DMS 273 treated with DMSO at 0.1 percent for 48 hours (cell line): ENCODE results near the gene ISG20.
"Not testable (repeated sequence)": the region's sequence is repeated elsewhere in the genome, so short reads cannot be mapped to it uniquely, and the experiment has no call there.

ENCODE experiments used
- DNase-seq: peaks from one replicate; lab custom pipeline; 2025; lab: John Stamatoyannopoulos, UW

ISG20 gene

GRCh38 chr15:88637436-88637835, 1.4 kb upstream of the ISG20 start:
- DNase-seq: no peak

- no peak for DNase-seq
Measured at GRCh38 chr15:88637841-88638625, 783 bp upstream of the ISG20 start.

DNA sequence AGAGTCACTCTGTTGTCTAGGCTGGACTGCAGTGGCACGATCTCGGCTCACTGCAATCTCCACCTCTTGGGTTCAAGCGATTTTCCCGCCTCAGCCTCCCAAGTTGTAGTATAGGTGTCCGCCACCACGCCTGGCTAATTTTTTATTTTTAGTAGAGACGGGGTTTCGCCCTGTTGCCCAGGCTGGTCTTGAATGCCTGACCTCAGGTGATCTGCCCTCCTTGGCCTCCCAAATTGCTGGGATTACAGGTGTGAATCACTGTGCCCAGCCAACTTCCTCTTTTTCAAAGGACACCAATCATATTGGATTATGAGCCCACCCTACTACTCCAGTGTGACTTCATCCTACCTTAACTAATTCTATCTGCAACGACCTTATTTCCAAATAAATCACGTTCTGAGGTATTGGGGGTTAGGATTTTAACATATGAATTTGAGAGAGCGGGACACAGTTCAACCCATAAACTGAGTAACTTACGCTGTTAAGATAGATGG, 3.2 kb downstream of the ISG20 start:
- no peak for DNase-seq

GRCh38 chr15:88642514-88642913, 3.7 kb downstream of the ISG20 start:
- DNase-seq: not testable (repeated sequence)

GRCh38 chr15:88644741-88645140, 5.9 kb downstream of the ISG20 start:
- DNase-seq: no peak

DNA sequence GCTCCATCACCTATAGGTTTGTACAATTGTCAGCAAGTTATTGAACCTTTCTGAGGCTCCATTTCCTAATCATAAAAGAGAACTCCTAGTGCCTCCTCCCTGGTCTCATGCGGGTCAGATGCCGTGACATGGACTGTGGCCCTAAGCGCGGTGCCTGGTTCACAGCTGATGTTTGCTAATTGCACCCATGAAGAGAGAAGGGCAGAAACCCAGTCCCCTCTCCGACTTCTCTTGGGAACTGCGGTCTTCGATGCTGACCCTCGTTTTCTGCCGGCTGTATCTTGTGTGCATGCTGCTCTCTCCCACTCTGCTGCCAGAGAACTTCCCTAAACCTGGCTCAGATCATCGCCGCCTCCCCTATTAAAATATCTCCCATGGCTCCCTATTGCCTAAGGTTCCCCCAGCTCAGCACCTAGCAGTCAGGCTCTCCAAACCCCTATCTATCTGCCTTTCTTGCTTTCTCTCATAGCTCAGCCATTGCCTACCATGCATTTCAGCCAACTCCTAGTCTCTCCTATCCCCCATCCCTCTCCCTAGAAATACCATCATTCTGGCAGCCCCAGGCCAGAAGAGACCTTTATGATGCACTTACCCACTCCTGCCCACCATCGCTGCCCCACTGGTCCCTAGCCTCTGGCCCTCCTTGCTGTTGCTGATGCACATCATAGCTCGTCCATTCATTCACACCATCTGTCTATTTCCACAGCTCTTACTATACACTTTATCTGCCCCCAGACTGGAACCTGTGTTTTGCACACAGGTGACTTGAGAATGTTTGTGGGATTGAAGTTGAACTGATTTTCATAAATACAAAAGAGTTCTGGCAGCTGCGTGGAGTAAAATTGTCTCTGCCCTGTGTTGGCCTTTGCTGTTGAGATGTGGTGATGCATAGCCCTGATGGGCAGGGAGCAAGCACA, 6.6 kb downstream of the ISG20 start:
- DNase-seq: no peak

- DNase-seq: no peak
Measured at GRCh38 chr15:88646088-88646405, 7.2 kb downstream of the ISG20 start.

- no peak for DNase-seq
Measured at GRCh38 chr15:88646951-88647350, 8.1 kb downstream of the ISG20 start.

DNA sequence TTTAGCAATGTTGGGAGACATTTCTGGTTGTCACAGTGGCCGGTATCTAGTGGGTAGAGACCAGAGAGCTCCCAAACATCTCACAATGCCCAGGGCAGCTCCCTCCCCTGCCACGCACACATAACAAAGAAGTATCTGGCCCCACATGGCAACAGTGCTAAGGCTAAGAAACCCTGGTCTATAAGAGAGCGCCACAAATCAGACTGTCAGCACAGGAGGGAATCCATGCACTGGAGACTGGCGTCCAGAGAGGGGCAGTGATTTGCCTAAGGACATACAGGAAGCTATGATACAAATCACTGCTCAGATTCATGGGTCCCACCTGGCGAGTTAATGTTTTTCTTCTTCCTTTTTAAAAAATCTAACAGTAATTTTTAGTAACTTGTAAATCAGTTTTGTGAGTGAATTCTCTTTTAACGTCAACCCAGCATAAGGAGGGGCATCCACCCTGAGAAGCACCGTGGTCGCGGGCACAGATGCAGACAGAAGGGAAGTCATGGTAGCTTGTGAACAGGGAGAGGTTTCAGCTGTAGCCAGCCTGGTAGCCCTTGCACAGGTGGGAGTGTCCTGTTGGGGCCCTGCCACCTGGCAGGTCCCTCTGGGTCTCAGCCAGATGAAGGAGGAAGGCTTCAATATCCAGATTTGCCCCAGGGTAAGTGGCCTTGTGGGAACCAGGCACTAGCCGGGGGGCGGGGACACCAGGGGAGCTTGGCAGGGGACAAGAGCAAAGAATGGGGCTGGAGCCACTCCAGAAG, 8.7 kb downstream of the ISG20 start:
- DNase-seq: no peak

DNA sequence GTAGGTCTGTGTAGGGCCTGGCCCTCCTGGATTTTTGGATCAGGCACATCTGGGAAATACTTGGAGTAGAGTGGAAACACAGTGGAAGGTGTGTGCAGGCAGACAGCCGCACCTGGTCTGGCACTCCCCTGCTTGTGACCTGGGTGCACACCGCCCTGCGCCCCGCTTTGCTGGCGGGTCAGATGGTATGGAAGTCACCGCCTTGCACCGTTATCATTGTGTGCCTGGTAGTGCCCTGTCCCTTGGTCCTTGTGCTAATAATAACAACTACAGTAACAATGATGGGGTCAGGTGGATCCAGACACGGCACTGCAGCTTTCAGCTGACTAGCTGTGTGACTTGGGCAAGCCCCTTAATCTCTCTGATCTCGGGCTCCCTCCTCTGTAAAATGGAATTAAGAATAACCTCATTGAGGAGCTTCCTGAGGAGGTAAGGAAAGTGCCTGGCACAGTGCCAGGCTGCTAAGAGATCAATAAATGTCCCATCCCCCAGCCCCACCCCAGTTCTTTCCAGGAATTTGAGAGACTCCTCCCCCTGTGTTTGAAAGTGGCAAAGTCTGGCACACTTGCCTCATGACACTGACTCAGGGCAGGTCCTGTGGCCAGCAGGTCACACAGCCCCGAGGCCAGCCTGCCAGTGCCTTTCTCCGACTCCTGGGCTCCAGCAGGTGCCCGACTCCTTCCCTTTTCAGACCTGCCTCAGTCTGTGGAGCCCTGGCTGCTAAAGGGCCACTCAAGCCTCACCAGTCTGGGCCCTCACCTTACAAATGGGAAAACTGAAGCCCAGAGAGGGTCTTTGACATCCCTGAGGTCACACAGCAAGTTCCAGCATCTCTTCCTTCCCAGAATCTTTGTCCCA, 9.8 kb downstream of the ISG20 start:
- DNase-seq: no peak

- DNase-seq: no peak
Measured at GRCh38 chr15:88649286-88649733, 10.5 kb downstream of the ISG20 start.

GRCh38 chr15:88649753-88650551, 11.1 kb downstream of the ISG20 start:
- no peak for DNase-seq

- no peak for DNase-seq
Measured at GRCh38 chr15:88650556-88650955, 11.7 kb downstream of the ISG20 start.

DNA sequence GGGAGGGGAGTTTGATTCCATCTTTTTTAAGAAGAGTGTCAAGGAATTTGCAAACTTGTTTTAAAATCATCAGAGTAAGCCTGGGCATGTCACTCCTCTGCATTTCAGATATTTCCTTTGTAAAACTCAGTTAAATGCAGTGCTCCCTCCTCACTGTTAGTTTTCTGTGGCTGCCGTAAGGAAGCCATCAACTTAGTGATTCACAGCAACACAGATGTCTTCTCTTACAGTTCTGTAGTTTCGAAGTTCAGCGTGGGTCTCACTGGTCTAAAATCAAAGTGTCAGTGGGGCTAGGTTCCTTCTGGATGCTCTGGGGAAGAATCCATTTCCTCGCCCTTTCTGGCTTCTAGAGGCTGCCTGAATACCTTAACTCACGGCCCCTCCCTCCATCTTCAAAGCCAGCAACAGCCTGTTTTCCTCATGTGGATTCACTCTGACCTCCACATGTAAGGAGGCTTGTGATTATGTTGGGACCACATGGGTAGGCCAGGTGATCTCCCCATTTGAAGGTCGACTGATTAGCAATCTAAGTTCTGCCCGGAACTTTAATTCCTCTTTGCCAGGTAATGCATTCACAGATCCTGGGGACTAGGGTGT, 12.4 kb downstream of the ISG20 start:
- DNase-seq: no peak

GRCh38 chr15:88651971-88652370, 13.2 kb downstream of the ISG20 start:
- DNase-seq: no peak

GRCh38 chr15:88652456-88653199, 13.8 kb downstream of the ISG20 start:
- no peak for DNase-seq

GRCh38 chr15:88653200-88654064, 14.6 kb downstream of the ISG20 start:
- DNase-seq: no peak

GRCh38 chr15:88654430-88655102, 15.8 kb downstream of the ISG20 start:
- no peak for DNase-seq
